Activated gamma-delta T cell (primary cell): ENCODE results near the gene SNX27.

ENCODE experiments used
- DNase-seq: peaks from one replicate; lab custom pipeline; 2025; lab: John Stamatoyannopoulos, UW
- total RNA-seq, 2 donors: gene quantifications; one replicate each; lab custom pipeline; 2026; lab: John Stamatoyannopoulos, UW

The SNX27 gene
- total RNA-seq: 72.4 to 81.0 reads per million in 2 donors

- DNase-seq: peak; percentile 65
Observed at GRCh38 chr1:151611832-151612500, at the start of gene SNX27. SNX27 (plus strand) TSS chr1:151612050; CDS start chr1:151612202, 152 bp downstream.

GRCh38 chr1:151562661-151563060, 49.2 kb upstream of the SNX27 start:
- DNase-seq: no peak

- no peak for DNase-seq
Observed at GRCh38 chr1:151563376-151563775, 48.5 kb upstream of the SNX27 start.

GRCh38 chr1:151565502-151566189, 46.2 kb upstream of the SNX27 start:
- DNase-seq: no peak

GRCh38 chr1:151568626-151569088, 43.2 kb upstream of the SNX27 start:
- DNase-seq: no peak

- DNase-seq: no peak
Observed at GRCh38 chr1:151570819-151571218, 41.0 kb upstream of the SNX27 start.

GRCh38 chr1:151574575-151575529, 37.0 kb upstream of the SNX27 start:
- no peak for DNase-seq

GRCh38 chr1:151577173-151577572, 34.7 kb upstream of the SNX27 start:
- DNase-seq: no peak

GRCh38 chr1:151578941-151579340, 32.9 kb upstream of the SNX27 start:
- DNase-seq: no peak

GRCh38 chr1:151579436-151580225, 32.2 kb upstream of the SNX27 start:
- no peak for DNase-seq

- no peak for DNase-seq
Observed at GRCh38 chr1:151581451-151581850, 30.4 kb upstream of the SNX27 start.

GRCh38 chr1:151581921-151582320, 29.9 kb upstream of the SNX27 start:
- no peak for DNase-seq

GRCh38 chr1:151583796-151584195, 28.1 kb upstream of the SNX27 start:
- DNase-seq: no peak

GRCh38 chr1:151584278-151584677, 27.6 kb upstream of the SNX27 start:
- DNase-seq: no peak

- no peak for DNase-seq
Observed at GRCh38 chr1:151584780-151585179, 27.1 kb upstream of the SNX27 start.

- DNase-seq: no peak
Observed at GRCh38 chr1:151585622-151586021, 26.2 kb upstream of the SNX27 start.

- DNase-seq: no peak
Observed at GRCh38 chr1:151590961-151591360, 20.9 kb upstream of the SNX27 start.

GRCh38 chr1:151593730-151594129, 18.1 kb upstream of the SNX27 start:
- no peak for DNase-seq

GRCh38 chr1:151594143-151594625, 17.7 kb upstream of the SNX27 start:
- peak; percentile 45 for DNase-seq

- no peak for DNase-seq
Observed at GRCh38 chr1:151596166-151596953, 15.5 kb upstream of the SNX27 start.
